ENCODE measurements around the gene SNX5.

GRCh38 chr20:18011951-18012645, 43.5 kb upstream of the SNX5 start:
- TF ChIP-seq POLR2A (IDR thresholded peaks at IDR 0.05; ENCODE audit: extremely low read depth, insufficient read length) (no peak), CTCF (IDR thresholded peaks at IDR 0.05; ENCODE audit: low read depth, low read length) (no peak), MAX (IDR thresholded peaks at IDR 0.05; ENCODE audit: low read depth, low read length) (no peak)
